ENCODE results near the gene SMYD4. TPM values are rescaled to one million over a fixed set of nuclear protein-coding genes. Genes with fewer than 3 reads are reported as not detected.
"Not testable (repeated sequence)": the region's sequence is repeated elsewhere in the genome, so short reads cannot be mapped to it uniquely, and the experiment has no call there.

The SMYD4 gene
- total RNA-seq, 6 donors from 2014 or later: 9.1 to 28.3 (median 17.3) TPM

- Histone ChIP-seq H3K4me3 (no peak overlapping the region), H3K36me3 (no peaks in the 10 kb centered on the region), H3K27me3 (no peaks in the 10 kb centered on the region), H3K27ac (peak overlapping the region in 1 of 4 donors; percentile 7), H3K9me3 (no peaks in the 10 kb centered on the region), H3K4me1 (peaks cover 20 to 44% (median 34%) of the 10 kb centered on the region in 4 donors)
- no peak for TF ChIP-seq CTCF (IDR thresholded peaks at IDR 0.05)
- TF ChIP-seq EP300 (IDR thresholded peaks at IDR 0.05): no peak
- no peak for TF ChIP-seq POLR2AphosphoS5 (IDR thresholded peaks at IDR 0.05)
- TF ChIP-seq POLR2A (IDR thresholded peaks at IDR 0.05): no peak
- no peak for DNase-seq
- 86 to 90% methylated on average over 12 of the region's 12 CpGs for WGBS, 2 donors
- ATAC-seq (ENCODE audit: low FRiP score in 2 of 2): no peak
These were observed 62.3 kb downstream of the SMYD4 start for GRCh38 chr17:1767358-1767757.

- Histone ChIP-seq H3K27me3 (no peaks in the 10 kb centered on the region), H3K27ac (peak overlapping the region in 2 of 4 donors; percentile 30 to 59), H3K9me3 (no peaks in the 10 kb centered on the region), H3K4me3 (no peak overlapping the region), H3K4me1 (peaks cover 20 to 51% (median 34%) of the 10 kb centered on the region in 4 donors), H3K36me3 (no peaks in the 10 kb centered on the region)
- 69 to 79% methylated on average over 15 to 20 of the region's 21 CpGs for WGBS, 2 donors
- DNase-seq: no peak
- TF ChIP-seq POLR2A (IDR thresholded peaks at IDR 0.05) (no peak), CTCF (IDR thresholded peaks at IDR 0.05) (no peak), EP300 (IDR thresholded peaks at IDR 0.05) (no peak), POLR2AphosphoS5 (IDR thresholded peaks at IDR 0.05) (no peak)
- no peak for ATAC-seq (ENCODE audit: low FRiP score in 2 of 2)
These were observed 63.1 kb downstream of the SMYD4 start for GRCh38 chr17:1766382-1767135.

GRCh38 chr17:1765576-1765975 lies 64.1 kb downstream of the SMYD4 start:
- 92 to 97% methylated on average over 3 of the region's 3 CpGs for WGBS, 2 donors
- DNase-seq (no peak), ATAC-seq (ENCODE audit: low FRiP score in 2 of 2) (no peak)
- no peaks in the 10 kb centered on the region for H3K9me3 ChIP-seq
- H3K27ac ChIP-seq: no peak overlapping the region
- no peak overlapping the region for H3K4me3 ChIP-seq
- TF ChIP-seq POLR2A (IDR thresholded peaks at IDR 0.05) (no peak), CTCF (IDR thresholded peaks at IDR 0.05) (no peak), EP300 (IDR thresholded peaks at IDR 0.05) (no peak), POLR2AphosphoS5 (IDR thresholded peaks at IDR 0.05) (no peak)
- no peaks in the 10 kb centered on the region for H3K36me3 ChIP-seq
- H3K27me3 ChIP-seq: no peaks in the 10 kb centered on the region
- peaks cover 20 to 49% (median 32%) of the 10 kb centered on the region in 4 donors for H3K4me1 ChIP-seq

GRCh38 chr17:1764705-1765104 lies 65.0 kb downstream of the SMYD4 start:
- H3K4me3 ChIP-seq; H3K36me3 ChIP-seq; ATAC-seq (ENCODE audit: low FRiP score in 2 of 2); DNase-seq; H3K9me3 ChIP-seq; H3K27me3 ChIP-seq: not testable (repeated sequence)
- peaks cover 20 to 40% (median 30%) of the 10 kb centered on the region in 4 donors for H3K4me1 ChIP-seq
- peak overlapping the region; percentile 70 to 79 (median 75) for H3K27ac ChIP-seq
- WGBS, 2 donors: 78 to 87% methylated on average over 7 of the region's 7 CpGs
- TF ChIP-seq POLR2AphosphoS5 (IDR thresholded peaks at IDR 0.05): peak in 1 of 2 donors; percentile 42

- Histone ChIP-seq H3K27ac (peak overlapping the region; percentile 70 to 79 (median 75)), H3K4me1 (peaks cover 20 to 36% (median 30%) of the 10 kb centered on the region in 4 donors), H3K36me3 (no peaks in the 10 kb centered on the region), H3K9me3 (no peaks in the 10 kb centered on the region), H3K4me3 (no peak overlapping the region), H3K27me3 (no peaks in the 10 kb centered on the region)
- DNase-seq (peak in 1 of 2 donors; percentile 67), ATAC-seq (ENCODE audit: low FRiP score in 2 of 2) (peak; percentile 72 to 73)
- TF ChIP-seq EP300 (IDR thresholded peaks at IDR 0.05) (no peak), POLR2A (IDR thresholded peaks at IDR 0.05) (peak in 1 of 4 donors; percentile 50), CTCF (IDR thresholded peaks at IDR 0.05) (no peak), POLR2AphosphoS5 (IDR thresholded peaks at IDR 0.05) (peak; percentile 63 to 69)
- 23 to 32% methylated on average over 10 to 11 of the region's 11 CpGs for WGBS, 2 donors
These were observed 65.4 kb downstream of the SMYD4 start for GRCh38 chr17:1764284-1764683.
